Measurements from ENCODE around the gene NPAS1. TPM values are rescaled to one million over a fixed set of nuclear protein-coding genes. Genes with fewer than 3 reads are reported as not detected.

NPAS1 gene
- total and polyA plus RNA-seq, 2 of the 13 experiments (the other 11 are each of a cell fraction or from before 2014, with no cell fraction given): 0.35 to 2.9 TPM

GRCh38 chr19:47020992-47021496, 1.4 kb downstream of the NPAS1 start:
- no peak overlapping the region for H3K9ac ChIP-seq (ENCODE audit: insufficient read depth, low read depth, low read length)
- H2AFZ ChIP-seq (ENCODE audit: low read length): no peak overlapping the region
- no peak for ATAC-seq
- no TSS peak for BruUV-seq (replicated peaks)
- ChIA-PET POLR2A (no interaction called here), CTCF (ENCODE audit: low intra/inter-chr PET ratio, low total read pairs) (no interaction called here)
- peak overlapping the region; percentile 52 to 77 (median 54); a peak in 4 of 6 replicates for H3K4me3 ChIP-seq (replicated peaks in 1 of 3; ENCODE audit: insufficient read depth in 1 of 3, low read depth in 2 of 3, low read length in 3 of 3)
- intact Hi-C loops (cut with micrococcal nuclease; ENCODE audit: unreplicated experiment) (no loop called here), in situ Hi-C loops (cut with HindIII; ENCODE audit: extremely low pct_ligation_motif_present, low pct_unique_long_range_greater_than_20kb) (loop anchor here (10.0 kb wide), 1 partner anchor 104 kb away; no protein-coding TSS in a partner anchor)
- H3K9me3 ChIP-seq (ENCODE audit: low read length): no peaks in the 10 kb centered on the region
- peak overlapping the region; percentile 90 for H3K4me2 ChIP-seq (ENCODE audit: low read depth, low read length)
- FAIRE-seq: no peak
- H3K4me1 ChIP-seq (ENCODE audit: insufficient read depth, low read length): peaks cover 24% of the 10 kb centered on the region
- no peak overlapping the region for H3K27ac ChIP-seq (ENCODE audit: extremely low read length, insufficient read depth, low read length)
- TF ChIP-seq ZNF333 (CRISPR knock-in tag; IDR thresholded peaks at IDR 0.05; ENCODE audit: borderline replicate concordance) (0 out of 2 replicates have a peak, but pooled peaks have one; percentile 34), ETV5 (CRISPR knock-in tag; IDR thresholded peaks at IDR 0.05; ENCODE audit: borderline replicate concordance) (peak; percentile 47; the same call in 1 of the 2 replicates), SETDB1 (CRISPR knock-in tag; IDR thresholded peaks at IDR 0.05; ENCODE audit: borderline replicate concordance) (no peak), ZMYM2 (CRISPR knock-in tag; IDR thresholded peaks at IDR 0.05) (no peak), ZNF572 (CRISPR knock-in tag; IDR thresholded peaks at IDR 0.05) (no peak), PATZ1 (CRISPR knock-in tag; IDR thresholded peaks at IDR 0.05) (peak; percentile 54), HIC2 (CRISPR knock-in tag; IDR thresholded peaks at IDR 0.05; ENCODE audit: low read depth) (no peak), ZNF460 (CRISPR knock-in tag; IDR thresholded peaks at IDR 0.05; ENCODE audit: borderline replicate concordance) (no peak), PAF1 (CRISPR knock-in tag; IDR thresholded peaks at IDR 0.05) (no peak), TMF1 (CRISPR knock-in tag; IDR thresholded peaks at IDR 0.05; ENCODE audit: low read depth) (no peak), ESRRA (CRISPR knock-in tag; IDR thresholded peaks at IDR 0.05; ENCODE audit: low read depth) (no peak), YY1 (IDR thresholded peaks at IDR 0.05; ENCODE audit: insufficient read depth, insufficient replicate concordance, low read depth, low read length) (no peak), ZNF790 (CRISPR knock-in tag; IDR thresholded peaks at IDR 0.05; ENCODE audit: borderline replicate concordance) (no peak), ZNF18 (CRISPR knock-in tag; IDR thresholded peaks at IDR 0.05; ENCODE audit: insufficient replicate concordance) (peak; percentile 100), ZNF766 (CRISPR knock-in tag; IDR thresholded peaks at IDR 0.05; ENCODE audit: borderline replicate concordance) (no peak), GABPB1 (CRISPR knock-in tag; IDR thresholded peaks at IDR 0.05) (peak; percentile 37; the same call in 1 of the 2 replicates), MLX (CRISPR knock-in tag; IDR thresholded peaks at IDR 0.05) (no peak), ZNF644 (CRISPR knock-in tag; IDR thresholded peaks at IDR 0.05; ENCODE audit: low read depth) (no peak)
- peaks cover 1 to 11% of the 10 kb centered on the region in 2 experiments; a peak in 1 of 5 replicates for H3K27me3 ChIP-seq (ENCODE audit: control insufficient read depth in 1 of 2, insufficient read depth in 2 of 2, low read length in 2 of 2)
- no peak for DNase-seq (ENCODE audit: low spot score)
- WGBS (ENCODE audit: low lambda C conversion rate): 64% methylated on average over 10 of the region's 37 CpGs
- H3K79me2 ChIP-seq (ENCODE audit: insufficient read depth, low read length): no peaks in the 10 kb centered on the region
- H4K20me1 ChIP-seq (ENCODE audit: insufficient read depth, low read length): no peaks in the 10 kb centered on the region
- H3K36me3 ChIP-seq (replicated peaks in 1 of 2; ENCODE audit: control insufficient read depth in 1 of 2, insufficient read depth in 2 of 2, low read length in 2 of 2): no peaks in the 10 kb centered on the region
